ENCODE data around the gene ZNF445. TPM values are rescaled to one million over a fixed set of nuclear protein-coding genes. Genes with fewer than 3 reads are reported as not detected.
"Not testable (repeated sequence)": the region's sequence is repeated elsewhere in the genome, so short reads cannot be mapped to it uniquely, and the experiment has no call there.

Gene ZNF445
- total and polyA plus RNA-seq, 4 donors = 2.1 to 8.7 (median 4.9) TPM

DNA sequence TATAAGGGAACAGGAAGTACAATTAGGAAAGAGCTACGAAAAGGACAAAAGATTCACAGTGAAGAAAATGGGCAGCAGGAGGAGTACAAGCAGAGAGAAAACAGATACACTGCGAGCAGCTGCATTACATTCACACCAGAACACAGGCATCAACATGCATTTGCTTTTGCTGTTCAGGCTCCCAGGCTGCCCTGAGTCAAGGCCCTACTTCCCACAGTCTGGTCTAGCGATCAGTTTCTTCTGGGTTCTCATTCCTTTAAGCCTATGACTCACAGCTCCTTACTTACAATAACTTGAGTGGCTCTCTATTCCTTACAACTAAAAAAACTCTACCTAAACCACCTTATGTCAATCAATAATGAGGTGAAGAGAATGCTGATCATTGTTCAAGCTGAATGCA lies 24.5 kb upstream of the ZNF445 start (continued):
- TF ChIP-seq, protein P1, sequence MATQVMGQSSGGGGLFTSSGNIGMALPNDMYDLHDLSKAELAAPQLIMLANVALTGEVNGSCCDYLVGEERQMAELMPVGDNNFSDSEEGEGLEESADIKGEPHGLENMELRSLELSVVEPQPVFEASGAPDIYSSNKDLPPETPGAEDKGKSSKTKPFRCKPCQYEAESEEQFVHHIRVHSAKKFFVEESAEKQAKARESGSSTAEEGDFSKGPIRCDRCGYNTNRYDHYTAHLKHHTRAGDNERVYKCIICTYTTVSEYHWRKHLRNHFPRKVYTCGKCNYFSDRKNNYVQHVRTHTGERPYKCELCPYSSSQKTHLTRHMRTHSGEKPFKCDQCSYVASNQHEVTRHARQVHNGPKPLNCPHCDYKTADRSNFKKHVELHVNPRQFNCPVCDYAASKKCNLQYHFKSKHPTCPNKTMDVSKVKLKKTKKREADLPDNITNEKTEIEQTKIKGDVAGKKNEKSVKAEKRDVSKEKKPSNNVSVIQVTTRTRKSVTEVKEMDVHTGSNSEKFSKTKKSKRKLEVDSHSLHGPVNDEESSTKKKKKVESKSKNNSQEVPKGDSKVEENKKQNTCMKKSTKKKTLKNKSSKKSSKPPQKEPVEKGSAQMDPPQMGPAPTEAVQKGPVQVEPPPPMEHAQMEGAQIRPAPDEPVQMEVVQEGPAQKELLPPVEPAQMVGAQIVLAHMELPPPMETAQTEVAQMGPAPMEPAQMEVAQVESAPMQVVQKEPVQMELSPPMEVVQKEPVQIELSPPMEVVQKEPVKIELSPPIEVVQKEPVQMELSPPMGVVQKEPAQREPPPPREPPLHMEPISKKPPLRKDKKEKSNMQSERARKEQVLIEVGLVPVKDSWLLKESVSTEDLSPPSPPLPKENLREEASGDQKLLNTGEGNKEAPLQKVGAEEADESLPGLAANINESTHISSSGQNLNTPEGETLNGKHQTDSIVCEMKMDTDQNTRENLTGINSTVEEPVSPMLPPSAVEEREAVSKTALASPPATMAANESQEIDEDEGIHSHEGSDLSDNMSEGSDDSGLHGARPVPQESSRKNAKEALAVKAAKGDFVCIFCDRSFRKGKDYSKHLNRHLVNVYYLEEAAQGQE (IDR thresholded peaks at IDR 0.05) = no peak
- TF ChIP-seq, protein P2, sequence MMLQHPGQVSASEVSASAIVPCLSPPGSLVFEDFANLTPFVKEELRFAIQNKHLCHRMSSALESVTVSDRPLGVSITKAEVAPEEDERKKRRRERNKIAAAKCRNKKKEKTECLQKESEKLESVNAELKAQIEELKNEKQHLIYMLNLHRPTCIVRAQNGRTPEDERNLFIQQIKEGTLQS (IDR thresholded peaks at IDR 0.05) = no peak
- TF ChIP-seq RAD21 (IDR thresholded peaks at IDR 0.05) = no peak
- TF ChIP-seq GABPA (IDR thresholded peaks at IDR 0.05 in 1 of 2, conservative IDR thresholded peaks at IDR 0.05 in 1 of 2) = no peak
- TF ChIP-seq RXRA (IDR thresholded peaks at IDR 0.05) = no peak
- TF ChIP-seq TAF1 (conservative IDR thresholded peaks at IDR 0.05) = no peak
- no peak for TF ChIP-seq FOXA2 (IDR thresholded peaks at IDR 0.05)
- TF ChIP-seq YY1 (IDR thresholded peaks at IDR 0.05) = no peak
- TF ChIP-seq HNF4A (conservative IDR thresholded peaks at IDR 0.05) = no peak
- TF ChIP-seq JUND (IDR thresholded peaks at IDR 0.05) = no peak
- TF ChIP-seq NR2F2 (IDR thresholded peaks at IDR 0.05) = no peak

DNA sequence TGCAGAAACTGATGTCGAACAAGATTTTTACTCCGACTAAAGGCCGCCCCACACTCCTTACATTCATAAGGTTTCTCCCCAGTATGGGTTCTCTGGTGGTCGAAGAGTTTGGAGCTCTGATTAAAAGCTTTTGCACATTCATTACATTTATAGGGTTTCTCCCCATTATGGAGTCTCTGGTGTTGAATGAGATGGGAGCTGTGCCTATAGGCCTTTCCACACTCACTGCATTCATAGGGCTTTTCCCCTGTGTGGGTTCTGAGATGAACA lies 22.4 kb upstream of the ZNF445 start:
- not testable (repeated sequence) for H3K9ac ChIP-seq (ENCODE audit: low read depth in 1 of 2, low read length in 2 of 2); H3K4me1 ChIP-seq (ENCODE audit: control insufficient read depth in 4 of 4, insufficient read depth in 4 of 4, low read length in 3 of 4); H3K27ac ChIP-seq (ENCODE audit: low read depth in 1 of 2, low read length in 2 of 2); DNase-seq (ENCODE audit: low spot score); H3K27me3 ChIP-seq (ENCODE audit: control insufficient read depth in 4 of 4, insufficient read depth in 4 of 4, low read length in 3 of 4)
- H3K4me3 ChIP-seq (ENCODE audit: low read depth in 1 of 3, low read length in 3 of 3) = peak overlapping the region in 1 of 3 donors; percentile 14
- WGBS = 97% methylated on average over 4 of the region's 4 CpGs
- H3K9me3 ChIP-seq (ENCODE audit: control insufficient read depth in 4 of 4, low read length in 3 of 4) = peaks cover 30 to 53% (median 43%) of the 10 kb centered on the region in 4 donors
- H3K36me3 ChIP-seq (ENCODE audit: control insufficient read depth in 4 of 4, insufficient read depth in 3 of 4, low read depth in 1 of 4, low read length in 3 of 4) = peaks cover 4 to 41% (median 37%) of the 10 kb centered on the region in 4 donors

DNA sequence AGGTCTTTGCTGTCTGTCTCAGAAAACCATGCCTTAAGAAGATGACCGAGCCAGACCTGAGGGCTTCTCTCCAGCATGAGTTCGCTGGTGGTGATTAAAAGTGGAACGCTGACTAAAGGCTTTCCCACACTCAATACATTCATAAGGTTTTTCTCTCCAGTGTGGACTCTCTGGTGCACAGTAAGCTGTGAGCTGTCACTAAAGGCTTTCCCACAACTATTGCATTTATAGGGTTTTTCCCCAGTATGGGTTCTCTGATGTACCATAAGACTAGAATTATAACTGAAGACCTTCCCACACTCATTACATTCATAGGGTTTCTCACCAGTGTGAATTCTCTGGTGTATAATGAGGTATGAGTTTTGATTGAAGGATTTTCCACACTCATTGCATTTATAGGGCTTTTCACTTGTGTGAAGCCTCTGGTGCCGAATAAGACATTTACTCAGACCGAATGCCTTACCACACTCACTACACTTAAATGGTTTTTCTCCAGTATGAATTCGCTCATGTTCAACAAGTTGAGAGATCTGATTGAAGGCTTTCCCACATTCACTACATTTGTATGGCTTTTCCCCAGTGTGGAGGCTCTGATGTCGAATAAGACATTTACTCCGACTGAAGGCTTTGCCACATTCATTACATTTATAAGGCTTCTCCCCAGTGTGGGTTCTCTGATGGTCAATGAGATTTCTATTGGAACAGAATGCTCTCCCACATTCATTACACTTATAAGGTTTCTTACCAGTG lies 21.9 kb upstream of the ZNF445 start:
- peaks cover 32 to 54% (median 43%) of the 10 kb centered on the region in 4 donors for H3K9me3 ChIP-seq (ENCODE audit: control insufficient read depth in 4 of 4, low read length in 3 of 4)
- 98% methylated on average over 8 of the region's 8 CpGs for WGBS

More for the DNA sequence above, 21.9 kb upstream of the ZNF445 start:
- TF ChIP-seq, protein P3, sequence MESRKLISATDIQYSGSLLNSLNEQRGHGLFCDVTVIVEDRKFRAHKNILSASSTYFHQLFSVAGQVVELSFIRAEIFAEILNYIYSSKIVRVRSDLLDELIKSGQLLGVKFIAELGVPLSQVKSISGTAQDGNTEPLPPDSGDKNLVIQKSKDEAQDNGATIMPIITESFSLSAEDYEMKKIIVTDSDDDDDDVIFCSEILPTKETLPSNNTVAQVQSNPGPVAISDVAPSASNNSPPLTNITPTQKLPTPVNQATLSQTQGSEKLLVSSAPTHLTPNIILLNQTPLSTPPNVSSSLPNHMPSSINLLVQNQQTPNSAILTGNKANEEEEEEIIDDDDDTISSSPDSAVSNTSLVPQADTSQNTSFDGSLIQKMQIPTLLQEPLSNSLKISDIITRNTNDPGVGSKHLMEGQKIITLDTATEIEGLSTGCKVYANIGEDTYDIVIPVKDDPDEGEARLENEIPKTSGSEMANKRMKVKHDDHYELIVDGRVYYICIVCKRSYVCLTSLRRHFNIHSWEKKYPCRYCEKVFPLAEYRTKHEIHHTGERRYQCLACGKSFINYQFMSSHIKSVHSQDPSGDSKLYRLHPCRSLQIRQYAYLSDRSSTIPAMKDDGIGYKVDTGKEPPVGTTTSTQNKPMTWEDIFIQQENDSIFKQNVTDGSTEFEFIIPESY (IDR thresholded peaks at IDR 0.05) = no peak
- TF ChIP-seq NR2F2 (IDR thresholded peaks at IDR 0.05) (no peak), GABPA (IDR thresholded peaks at IDR 0.05 in 1 of 2, conservative IDR thresholded peaks at IDR 0.05 in 1 of 2) (no peak), SP1 (IDR thresholded peaks at IDR 0.05) (no peak), FOXA1 (IDR thresholded peaks at IDR 0.05) (no peak), CTCF (IDR thresholded peaks at IDR 0.05; ENCODE audit: low read depth, low read length, missing input control) (no peak), FOXA2 (IDR thresholded peaks at IDR 0.05) (no peak), HNF4A (conservative IDR thresholded peaks at IDR 0.05) (no peak), EGR1 (IDR thresholded peaks at IDR 0.05; ENCODE audit: low read depth in 2 of 2) (no peak), JUND (IDR thresholded peaks at IDR 0.05) (no peak), TAF1 (conservative IDR thresholded peaks at IDR 0.05) (no peak), HNF4G (IDR thresholded peaks at IDR 0.05) (no peak), MAX (IDR thresholded peaks at IDR 0.05) (no peak)
- TF ChIP-seq, protein P2 (IDR thresholded peaks at IDR 0.05) = no peak
- TF ChIP-seq, protein P1 (IDR thresholded peaks at IDR 0.05) = no peak
- H3K4me1 ChIP-seq (ENCODE audit: control insufficient read depth in 4 of 4, insufficient read depth in 4 of 4, low read length in 3 of 4) = no peaks in the 10 kb centered on the region
- H3K9ac ChIP-seq (ENCODE audit: low read depth in 1 of 2, low read length in 2 of 2) = no peak overlapping the region
- H3K27me3 ChIP-seq (ENCODE audit: control insufficient read depth in 4 of 4, insufficient read depth in 4 of 4, low read length in 3 of 4) = no peaks in the 10 kb centered on the region
- H3K36me3 ChIP-seq (ENCODE audit: control insufficient read depth in 4 of 4, insufficient read depth in 3 of 4, low read depth in 1 of 4, low read length in 3 of 4) = peaks cover 4 to 41% (median 37%) of the 10 kb centered on the region in 4 donors
- peak overlapping the region in 2 of 3 donors; percentile 14 to 68 for H3K4me3 ChIP-seq (ENCODE audit: low read depth in 1 of 3, low read length in 3 of 3)
- H3K27ac ChIP-seq (ENCODE audit: low read depth in 1 of 2, low read length in 2 of 2) = no peak overlapping the region
- no peak for DNase-seq (ENCODE audit: low spot score)
